Measurements from ENCODE around the gene TSPAN31. TPM values are rescaled to one million over a fixed set of nuclear protein-coding genes. Genes with fewer than 3 reads are reported as not detected.

TSPAN31 gene
- total RNA-seq, 1 donor from 2014 or later, result 34.8 TPM

- TF ChIP-seq CTCF (conservative IDR thresholded peaks at IDR 0.05), result no peak
- peak overlapping the region; percentile 95 for H3K27ac Mint-ChIP-seq
- DNase-seq (ENCODE audit: extremely low spot score, unreplicated experiment), result no peak
- peaks cover 28% of the 10 kb centered on the region for H3K27me3 Mint-ChIP-seq
- peaks cover 43% of the 10 kb centered on the region for H3K4me1 Mint-ChIP-seq (ENCODE audit: unreplicated experiment)
- peaks cover 31% of the 10 kb centered on the region for H3K36me3 Mint-ChIP-seq
- H3K9me3 Mint-ChIP-seq, result no peaks in the 10 kb centered on the region
- peak overlapping the region; percentile 98 for H3K4me3 Mint-ChIP-seq
These were observed 6.6 kb downstream of the TSPAN31 start for GRCh38 chr12:57751432-57751787.

- H3K27me3 Mint-ChIP-seq, result peaks cover 34% of the 10 kb centered on the region
- H3K36me3 Mint-ChIP-seq, result peaks cover 29% of the 10 kb centered on the region
- H3K4me1 Mint-ChIP-seq (ENCODE audit: unreplicated experiment), result peaks cover 48% of the 10 kb centered on the region
- peak within 1 kb of the TSS; percentile 95 for H3K27ac Mint-ChIP-seq
- H3K9me3 Mint-ChIP-seq, result no peaks in the 10 kb centered on the region
- H3K4me3 Mint-ChIP-seq, result peak within 1 kb of the TSS; percentile 98
- DNase-seq (ENCODE audit: extremely low spot score, unreplicated experiment), result peak; percentile 99
- no peak for TF ChIP-seq CTCF (conservative IDR thresholded peaks at IDR 0.05)
These were observed 7.2 kb downstream of the TSPAN31 start, which contains the start of gene CDK4 for GRCh38 chr12:57751788-57752667. Gene CDK4, minus strand, starts transcription at chr12:57752310. Its CDS starts 593 bp downstream, at chr12:57751717.

GRCh38 chr12:57752668-57753000 is 7.8 kb downstream of the TSPAN31 start:
- Mint-ChIP-seq H3K9me3 (no peaks in the 10 kb centered on the region), H3K27ac (peak overlapping the region; percentile 95), H3K27me3 (peaks cover 35% of the 10 kb centered on the region), H3K4me1 (ENCODE audit: unreplicated experiment) (peaks cover 48% of the 10 kb centered on the region), H3K4me3 (peak overlapping the region; percentile 98), H3K36me3 (peaks cover 25% of the 10 kb centered on the region)
- no peak for TF ChIP-seq CTCF (conservative IDR thresholded peaks at IDR 0.05)
- DNase-seq (ENCODE audit: extremely low spot score, unreplicated experiment), result no peak

GRCh38 chr12:57753756-57754337 is 9.0 kb downstream of the TSPAN31 start:
- H3K27ac Mint-ChIP-seq, result peak overlapping the region; percentile 95
- no peaks in the 10 kb centered on the region for H3K9me3 Mint-ChIP-seq
- peaks cover 48% of the 10 kb centered on the region for H3K4me1 Mint-ChIP-seq (ENCODE audit: unreplicated experiment)
- DNase-seq (ENCODE audit: extremely low spot score, unreplicated experiment), result no peak
- TF ChIP-seq CTCF (conservative IDR thresholded peaks at IDR 0.05), result no peak
- peak overlapping the region; percentile 98 for H3K4me3 Mint-ChIP-seq
- H3K27me3 Mint-ChIP-seq, result peaks cover 41% of the 10 kb centered on the region
- H3K36me3 Mint-ChIP-seq, result peaks cover 23% of the 10 kb centered on the region

- DNase-seq (ENCODE audit: extremely low spot score, unreplicated experiment), result no peak
- peak within 1 kb of the TSS; percentile 98 for H3K4me3 Mint-ChIP-seq
- H3K9me3 Mint-ChIP-seq, result no peaks in the 10 kb centered on the region
- peak within 1 kb of the TSS; percentile 95 for H3K27ac Mint-ChIP-seq
- peaks cover 23% of the 10 kb centered on the region for H3K36me3 Mint-ChIP-seq
- H3K27me3 Mint-ChIP-seq, result peaks cover 45% of the 10 kb centered on the region
- peaks cover 48% of the 10 kb centered on the region for H3K4me1 Mint-ChIP-seq (ENCODE audit: unreplicated experiment)
- no peak for TF ChIP-seq CTCF (conservative IDR thresholded peaks at IDR 0.05)
These were observed 9.8 kb downstream of the TSPAN31 start, which contains the start of gene MARCHF9 for GRCh38 chr12:57754411-57755193. Gene MARCHF9, plus strand, starts transcription at chr12:57755103. Its CDS starts 426 bp downstream, at chr12:57755529.
